GM21528 (cell line): ENCODE measurements around the gene CBFA2T2.
"Not testable (repeated sequence)": the region's sequence is repeated elsewhere in the genome, so short reads cannot be mapped to it uniquely, and the experiment has no call there.

Source experiments
- ATAC-seq: cut with Tn5 transposase; IDR thresholded peaks from one replicate; pipeline ENCODE4 v1.9.1; 2021; ENCODE audit warnings: mild to moderate bottlenecking, moderate library complexity; ENCODE audit not compliant: unreplicated experiment, low FRiP score

The CBFA2T2 gene

GRCh38 chr20:33568868-33569801, 79.2 kb downstream of the CBFA2T2 start:
- no peak for ATAC-seq

GRCh38 chr20:33569802-33570391, 80.0 kb downstream of the CBFA2T2 start:
- no peak for ATAC-seq

- ATAC-seq, result no peak
Measured at GRCh38 chr20:33570743-33571142, 80.8 kb downstream of the CBFA2T2 start.

- not testable (repeated sequence) for ATAC-seq
Measured at GRCh38 chr20:33573268-33573667, 83.4 kb downstream of the CBFA2T2 start.

DNA sequence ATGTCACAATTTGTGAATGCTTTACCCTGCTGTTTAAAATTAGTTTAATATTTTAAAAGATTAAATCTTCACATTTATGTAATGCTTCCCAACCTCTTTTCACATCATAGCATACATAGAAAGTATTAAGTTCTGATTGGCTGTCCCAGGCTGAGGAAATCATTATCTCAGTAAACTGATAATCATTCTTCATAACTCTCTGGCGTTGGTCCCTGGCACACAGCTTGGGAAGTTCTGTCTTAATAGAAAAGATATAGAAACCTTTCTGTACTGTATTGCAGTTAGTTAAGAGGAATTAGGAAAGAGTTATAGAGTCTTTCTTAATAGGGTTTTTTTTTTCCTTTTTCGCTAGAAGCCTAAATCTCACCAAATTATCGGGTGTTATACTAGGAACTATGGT, 85.4 kb downstream of the CBFA2T2 start:
- ATAC-seq, result no peak

DNA sequence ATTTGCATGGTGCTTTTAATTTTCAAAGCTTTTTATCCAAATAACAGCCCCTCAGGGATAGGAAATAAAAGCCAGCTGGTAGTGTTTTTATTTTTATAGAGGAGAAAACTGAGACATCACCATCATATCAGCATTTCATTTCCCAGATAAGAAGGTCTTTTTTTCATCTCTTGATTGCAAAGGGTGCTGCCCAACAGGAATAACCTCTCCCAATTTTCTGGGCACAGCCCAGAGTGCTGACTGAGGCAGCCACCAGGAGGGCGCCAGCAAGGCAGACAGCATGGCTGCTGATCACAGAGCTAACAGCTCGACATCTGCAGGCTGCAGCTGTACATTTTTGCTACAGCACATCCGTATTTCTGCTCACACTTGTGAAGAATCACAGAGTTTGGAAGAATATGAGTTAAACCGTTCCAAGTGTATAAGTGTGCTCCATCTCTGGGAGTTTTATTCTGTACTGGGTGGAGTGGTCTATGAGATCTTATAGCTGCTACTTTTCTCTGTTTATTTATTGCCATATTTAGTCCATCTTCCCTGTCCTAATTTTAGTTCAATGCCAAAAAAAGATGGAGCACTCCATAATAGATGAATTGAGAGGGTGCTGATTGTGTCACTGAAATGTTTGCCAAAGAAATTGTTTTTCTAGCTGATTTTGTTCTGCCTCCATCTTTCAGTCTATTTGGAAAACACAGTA, 86.7 kb downstream of the CBFA2T2 start:
- no peak for ATAC-seq

GRCh38 chr20:33578510-33578909, 88.6 kb downstream of the CBFA2T2 start:
- ATAC-seq, result no peak

- ATAC-seq, result no peak
Measured at GRCh38 chr20:33583143-33583542, 93.2 kb downstream of the CBFA2T2 start.

DNA sequence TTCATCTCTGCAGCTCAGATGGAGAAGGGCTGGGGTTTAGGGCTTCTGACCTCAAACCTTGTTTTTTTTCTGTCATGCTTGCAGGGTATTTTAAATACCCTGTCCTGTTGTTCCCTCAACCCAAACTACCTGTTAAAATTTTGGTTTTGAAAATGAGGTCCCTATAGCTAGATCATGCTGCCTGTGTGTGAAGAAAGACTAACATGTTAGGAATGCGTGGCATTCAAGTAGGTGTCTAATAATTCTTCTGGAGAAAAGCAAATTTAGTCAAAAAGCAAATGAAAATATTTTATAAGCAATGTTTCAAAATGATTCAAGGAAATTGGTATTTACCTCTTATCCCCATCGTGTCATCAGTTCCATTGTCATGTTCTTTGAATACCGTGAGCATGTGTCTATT, 95.1 kb downstream of the CBFA2T2 start:
- ATAC-seq, result no peak

GRCh38 chr20:33585413-33585812, 95.5 kb downstream of the CBFA2T2 start:
- no peak for ATAC-seq

- ATAC-seq, result no peak
Measured at GRCh38 chr20:33589059-33589458, 99.2 kb downstream of the CBFA2T2 start.

DNA sequence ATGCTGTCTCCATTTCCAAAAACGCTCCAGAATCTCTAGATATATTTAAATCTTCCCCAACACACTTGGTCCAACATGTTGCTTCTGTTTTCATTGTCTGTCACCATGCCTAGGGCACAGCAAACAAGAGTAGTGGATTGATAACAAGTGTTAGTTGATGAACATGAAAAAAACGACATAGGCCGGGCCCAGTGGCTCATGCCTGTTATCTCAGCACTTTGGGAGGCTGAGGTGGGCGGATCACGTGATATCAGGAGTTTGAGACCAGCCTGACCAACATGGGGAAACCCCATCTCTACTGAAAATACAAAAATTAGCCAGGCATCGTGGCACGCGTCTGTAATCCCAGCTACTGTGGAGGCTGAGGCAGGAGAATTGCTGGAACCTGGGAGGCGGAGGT, 102.0 kb downstream of the CBFA2T2 start:
- ATAC-seq, result not testable (repeated sequence)

GRCh38 chr20:33594743-33595142, 104.8 kb downstream of the CBFA2T2 start:
- ATAC-seq, result no peak

GRCh38 chr20:33600414-33600813, 110.5 kb downstream of the CBFA2T2 start:
- ATAC-seq, result no peak

GRCh38 chr20:33600981-33601380, 111.1 kb downstream of the CBFA2T2 start:
- ATAC-seq, result no peak

- no peak for ATAC-seq
Measured at GRCh38 chr20:33601861-33602260, 112.0 kb downstream of the CBFA2T2 start.

- no peak for ATAC-seq
Measured at GRCh38 chr20:33602826-33603590, 113.1 kb downstream of the CBFA2T2 start.

DNA sequence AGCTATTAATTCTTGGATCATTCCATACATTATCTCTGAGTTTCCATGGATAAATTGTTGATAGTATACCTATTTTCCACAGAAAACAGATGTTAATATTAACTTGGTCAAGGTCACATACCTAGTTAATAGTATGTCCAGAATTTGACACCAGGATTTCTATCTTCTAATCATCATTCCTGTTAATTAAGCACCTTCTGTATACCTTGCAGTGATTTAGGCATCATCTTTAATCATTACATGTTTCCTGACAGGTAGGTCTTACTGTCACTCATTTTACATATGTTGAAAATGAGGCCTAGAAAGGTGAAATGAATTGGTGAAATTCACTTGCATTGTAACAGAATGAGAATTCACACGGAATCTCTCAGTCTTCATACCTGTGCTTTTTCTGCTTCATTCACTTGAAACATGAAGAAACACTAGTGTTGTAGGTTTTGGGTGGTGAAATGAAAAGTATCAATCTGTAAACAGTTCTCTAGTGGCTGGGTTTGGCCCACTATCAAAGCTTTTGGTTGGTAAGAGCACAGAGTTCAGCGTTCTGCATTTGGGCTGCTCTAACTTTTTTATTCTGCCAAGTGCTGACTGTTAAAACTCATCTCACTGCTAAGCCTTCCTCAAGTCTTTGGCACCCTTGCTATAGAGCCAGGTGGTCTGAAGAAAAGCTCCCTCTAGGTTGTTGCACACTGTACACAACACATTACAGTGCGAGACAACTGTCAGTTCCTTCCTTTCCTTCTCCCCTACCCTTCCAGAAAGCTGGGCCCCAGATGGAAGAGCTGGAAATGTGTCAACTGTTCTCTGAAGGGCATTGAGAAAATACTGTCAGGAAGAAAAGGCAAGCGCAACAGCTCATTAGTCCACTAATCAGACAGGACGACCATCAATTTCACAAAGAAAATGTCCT, 114.4 kb downstream of the CBFA2T2 start:
- no peak for ATAC-seq

DNA sequence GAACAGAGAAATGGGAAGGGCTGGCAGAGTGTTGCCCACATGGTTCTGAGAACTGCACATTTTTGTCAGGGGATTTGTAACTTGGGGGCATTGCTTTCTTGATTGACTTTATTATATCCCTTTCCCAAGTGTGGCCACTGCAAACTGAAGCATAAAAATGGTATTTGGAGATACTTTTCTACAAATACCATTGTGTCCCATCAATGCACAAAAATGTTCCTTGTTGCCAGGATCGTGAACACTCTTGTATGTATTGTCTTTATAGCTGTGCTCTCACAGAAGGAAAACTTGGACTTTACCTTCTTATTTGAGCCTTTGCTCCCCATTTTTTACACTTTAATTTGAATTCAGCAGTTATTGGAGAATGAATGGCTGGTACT, 115.1 kb downstream of the CBFA2T2 start:
- no peak for ATAC-seq
